HepG2 (cell line): ENCODE data around the gene TOP3B. TPM values are rescaled to one million over a fixed set of nuclear protein-coding genes. Genes with fewer than 3 reads are reported as not detected.
A peak's percentile ranks its signal among the peaks of the same experiment; 100 is the strongest.

Experiments
- ATF4 ChIP-seq, 2 experiments: fragments of 450-650 bp in 1 of 2; sonication (generic) in 1 of 2; formaldehyde crosslinking; IDR thresholded peaks; 2 replicates each; pipeline versions ENCODE4 v1.5.0 to v1.8.0; 2020 to 2022; ENCODE audit warnings: mild to moderate bottlenecking in 1 of 2, missing genetic modification reagents in 1 of 2
- CENPX ChIP-seq: sonication (generic); formaldehyde crosslinking; IDR thresholded peaks from 2 replicates; pipeline ENCODE4 v1.9.0; 2021; ENCODE audit warnings: mild to moderate bottlenecking, missing genetic modification reagents, moderate library complexity
- CHCHD3 ChIP-seq: sonication (generic); formaldehyde crosslinking; IDR thresholded peaks from 2 replicates; pipeline ENCODE4 v1.8.0; 2022; ENCODE audit warnings: mild to moderate bottlenecking, missing genetic modification reagents, moderate library complexity
- GATAD1 ChIP-seq: IDR thresholded peaks from 2 replicates; pipeline ENCODE4 v1.6.1; 2016; ENCODE audit warnings: missing genetic modification reagents, missing compliant biosample characterization
- HOXA5 ChIP-seq: sonication (generic); formaldehyde crosslinking; IDR thresholded peaks from 2 replicates; pipeline ENCODE4 v1.4.0; 2020; ENCODE audit warnings: missing genetic modification reagents
- HOXA9 ChIP-seq: sonication (generic); formaldehyde crosslinking; IDR thresholded peaks from 2 replicates; pipeline ENCODE4 v1.8.1; 2022; ENCODE audit warnings: missing genetic modification reagents, mild to moderate bottlenecking, moderate library complexity, borderline replicate concordance
- IKZF4 ChIP-seq: sonication (generic); formaldehyde crosslinking; IDR thresholded peaks from 2 replicates; pipeline ENCODE4 v1.5.1; 2020; ENCODE audit warnings: borderline replicate concordance, mild to moderate bottlenecking, low read depth, missing genetic modification reagents; ENCODE audit errors: not compliant biosample characterization
- MLX ChIP-seq: IDR thresholded peaks from 2 replicates; pipeline ENCODE4 v1.6.1; 2016
- NFIB ChIP-seq: sonication (generic); formaldehyde crosslinking; IDR thresholded peaks from 2 replicates; pipeline ENCODE4 v1.9.0; 2021; ENCODE audit warnings: missing genetic modification reagents, mild to moderate bottlenecking, borderline replicate concordance
- RARA ChIP-seq: IDR thresholded peaks from 2 replicates; pipeline ENCODE4 v1.6.1; 2016; ENCODE audit warnings: missing genetic modification reagents, missing compliant biosample characterization
- RFXAP ChIP-seq: sonication (generic); formaldehyde crosslinking; IDR thresholded peaks from 2 replicates; pipeline ENCODE4 v1.4.0; 2020; ENCODE audit warnings: missing genetic modification reagents, borderline replicate concordance
- TSC22D2 ChIP-seq: sonication (generic); formaldehyde crosslinking; IDR thresholded peaks from 2 replicates; pipeline ENCODE4 v1.5.1; 2020; ENCODE audit warnings: missing genetic modification reagents, mild to moderate bottlenecking, borderline replicate concordance
- ZBTB21 ChIP-seq: sonication (generic); formaldehyde crosslinking; IDR thresholded peaks from 2 replicates; pipeline ENCODE4 v1.4.0; 2020; ENCODE audit warnings: missing genetic modification reagents
- ZFP1 ChIP-seq: IDR thresholded peaks from 2 replicates; pipeline ENCODE4 v1.6.1; 2016
- ZNF124 ChIP-seq: sonication (generic); formaldehyde crosslinking; IDR thresholded peaks from 2 replicates; pipeline ENCODE4 v1.4.0; 2020; ENCODE audit warnings: missing genetic modification reagents
- ZNF274 ChIP-seq: sonication (generic); formaldehyde crosslinking; IDR thresholded peaks from 2 replicates; pipeline ENCODE4 v1.5.1; 2020; ENCODE audit warnings: mild to moderate bottlenecking, missing genetic modification reagents
- ZNF335 ChIP-seq: sonication (generic); formaldehyde crosslinking; IDR thresholded peaks from 2 replicates; pipeline ENCODE4 v1.4.0; 2020; ENCODE audit warnings: missing genetic modification reagents
- ZNF354B ChIP-seq: sonication (generic); formaldehyde crosslinking; IDR thresholded peaks from 2 replicates; pipeline ENCODE4 v1.8.0; 2022; ENCODE audit warnings: mild to moderate bottlenecking, missing genetic modification reagents
- ZNF562 ChIP-seq: sonication (generic); formaldehyde crosslinking; IDR thresholded peaks from 2 replicates; pipeline ENCODE4 v1.8.0; 2022; ENCODE audit warnings: missing genetic modification reagents, borderline replicate concordance
- ZNF644 ChIP-seq: IDR thresholded peaks from 2 replicates; pipeline ENCODE4 v1.6.1; 2016; ENCODE audit warnings: low read depth
- ZNF709 ChIP-seq: sonication (generic); formaldehyde crosslinking; IDR thresholded peaks from 2 replicates; pipeline ENCODE4 v1.5.0; 2020; ENCODE audit warnings: mild to moderate bottlenecking, missing genetic modification reagents
- ZNF713 ChIP-seq: sonication (generic); formaldehyde crosslinking; IDR thresholded peaks from 2 replicates; pipeline ENCODE4 v1.4.0; 2020; ENCODE audit warnings: mild to moderate bottlenecking, missing genetic modification reagents
- ZNF768 ChIP-seq: sonication (generic); formaldehyde crosslinking; IDR thresholded peaks from 2 replicates; pipeline ENCODE4 v1.4.0; 2020; ENCODE audit warnings: missing genetic modification reagents
- ZNF790 ChIP-seq: sonication (generic); formaldehyde crosslinking; IDR thresholded peaks from 2 replicates; pipeline ENCODE4 v1.8.0; 2022; ENCODE audit warnings: missing genetic modification reagents, mild to moderate bottlenecking, borderline replicate concordance
- ZSCAN9 ChIP-seq: IDR thresholded peaks from 2 replicates; pipeline ENCODE4 v1.6.1; 2016; ENCODE audit warnings: borderline replicate concordance
- polyA plus RNA-seq, 8 experiments: library from polyadenylated mRNA; depleted of rRNA in 3 of 8; stranded (reverse) in 7 of 8; unstranded in 1 of 8; fragments of >200 nt; fragmentation: Illumina TruSeq in 4 of 8; extraction: Trizol in 4 of 8; gene quantifications; 2 replicates each; pipeline versions ENCODE4 v1.2.1 to v1.2.3, GENCODE V29; 2011 to 2016; ENCODE audit warnings: low read depth in 4 of 8, missing spikeins in 1 of 8, mixed read lengths in 1 of 8; ENCODE audit not compliant: insufficient read depth in 1 of 8
- total RNA-seq, 5 experiments: library from RNA; depleted of rRNA; stranded (reverse); fragments of >200 nt; fragmentation: Illumina TruSeq; extraction: Trizol; gene quantifications; 2 replicates each; pipeline ENCODE4 v1.2.3, GENCODE V29; 2016; ENCODE audit warnings: low read depth in 1 of 5
- TF ChIP-seq, protein P1 (sequence below): sonication (generic); formaldehyde crosslinking; IDR thresholded peaks from 2 replicates; pipeline ENCODE4 v1.5.1; 2020; ENCODE audit warnings: mild to moderate bottlenecking, missing genetic modification reagents, moderate library complexity

TOP3B gene
- total and polyA plus RNA-seq, 2 of the 13 experiments (the other 11 are each of a cell fraction or from before 2014, with no cell fraction given), result 28.5 to 29.7 TPM

- peak; percentile 92 for TF ChIP-seq ZNF335 (CRISPR knock-in tag)
- no peak for TF ChIP-seq NFIB (CRISPR knock-in tag)
- peak; percentile 40; the same call in 1 of the 2 replicates for TF ChIP-seq RARA
- TF ChIP-seq CHCHD3, result no peak
- peak; percentile 95; the same call in 1 of the 2 replicates for TF ChIP-seq TSC22D2 (CRISPR knock-in tag)
- TF ChIP-seq IKZF4 (CRISPR knock-in tag), result no peak
- peak; percentile 66; the same call in 1 of the 2 replicates for TF ChIP-seq ZBTB21 (CRISPR knock-in tag)
- no peak for TF ChIP-seq MLX (CRISPR knock-in tag)
- TF ChIP-seq HOXA9 (CRISPR knock-in tag), result peak; percentile 78; the same call in 1 of the 2 replicates
- no peak for TF ChIP-seq ZNF790 (CRISPR knock-in tag)
- TF ChIP-seq ZNF124 (CRISPR knock-in tag), result peak; percentile 88; the same call in 1 of the 2 replicates
- TF ChIP-seq ZSCAN9 (CRISPR knock-in tag), result peak; percentile 90
- TF ChIP-seq ZNF562 (CRISPR knock-in tag), result no peak
- TF ChIP-seq, protein P1, sequence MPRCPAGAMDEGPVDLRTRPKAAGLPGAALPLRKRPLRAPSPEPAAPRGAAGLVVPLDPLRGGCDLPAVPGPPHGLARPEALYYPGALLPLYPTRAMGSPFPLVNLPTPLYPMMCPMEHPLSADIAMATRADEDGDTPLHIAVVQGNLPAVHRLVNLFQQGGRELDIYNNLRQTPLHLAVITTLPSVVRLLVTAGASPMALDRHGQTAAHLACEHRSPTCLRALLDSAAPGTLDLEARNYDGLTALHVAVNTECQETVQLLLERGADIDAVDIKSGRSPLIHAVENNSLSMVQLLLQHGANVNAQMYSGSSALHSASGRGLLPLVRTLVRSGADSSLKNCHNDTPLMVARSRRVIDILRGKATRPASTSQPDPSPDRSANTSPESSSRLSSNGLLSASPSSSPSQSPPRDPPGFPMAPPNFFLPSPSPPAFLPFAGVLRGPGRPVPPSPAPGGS, result peak; percentile 69; the same call in 1 of the 2 replicates
- peak; percentile 99 for TF ChIP-seq GATAD1 (CRISPR knock-in tag)
- TF ChIP-seq RFXAP (CRISPR knock-in tag), result peak; percentile 87; the same call in 1 of the 2 replicates
- TF ChIP-seq ZNF709 (CRISPR knock-in tag), result 0 out of 2 replicates have a peak, but pooled peaks have one; percentile 42
- no peak for TF ChIP-seq ZNF713 (CRISPR knock-in tag)
- TF ChIP-seq ZNF354B (CRISPR knock-in tag), result no peak
- peak in 1 of 2 experiments; percentile 35; a peak in 1 of 4 replicates for TF ChIP-seq ATF4 (CRISPR knock-in tag; IDR thresholded peaks at IDR 0.05)
- TF ChIP-seq ZNF768 (CRISPR knock-in tag), result peak; percentile 91
- peak; percentile 36; the same call in 1 of the 2 replicates for TF ChIP-seq ZNF644
- TF ChIP-seq ZNF274 (CRISPR knock-in tag), result peak; percentile 82
- TF ChIP-seq CENPX, result no peak
- TF ChIP-seq HOXA5 (CRISPR knock-in tag), result peak; percentile 93; the same call in 1 of the 2 replicates
- peak; percentile 76; the same call in 1 of the 2 replicates for TF ChIP-seq ZFP1 (CRISPR knock-in tag)
These were observed at the start of gene TOP3B (continued) for GRCh38 chr22:21982338-21982965.
